Measurements from ENCODE around the gene SCYL2.

SCYL2 gene

DNA sequence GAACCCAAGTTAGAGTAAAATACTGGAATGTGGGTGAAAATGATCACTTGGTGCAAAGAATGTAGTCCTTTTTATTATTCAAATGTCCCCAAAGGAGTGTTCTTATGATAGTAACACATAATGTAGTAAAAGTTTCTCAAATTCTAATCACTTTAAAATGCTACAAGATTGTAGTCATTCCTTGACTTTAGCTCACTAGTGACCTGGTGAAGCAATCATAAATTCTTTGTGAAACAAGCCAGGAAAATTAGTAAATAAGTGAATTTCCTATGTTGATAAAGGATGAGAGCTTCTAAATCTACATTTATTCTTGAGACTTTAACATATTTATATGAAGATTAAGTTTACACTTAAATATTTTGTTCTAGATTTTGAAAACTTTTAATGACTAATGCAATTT is 59.2 kb downstream of the SCYL2 start:
- DNase-seq (ENCODE audit: low read depth, low spot score), result no peak
- POLR2A ChIA-PET, result no interaction called here
- TF ChIP-seq, protein P1, sequence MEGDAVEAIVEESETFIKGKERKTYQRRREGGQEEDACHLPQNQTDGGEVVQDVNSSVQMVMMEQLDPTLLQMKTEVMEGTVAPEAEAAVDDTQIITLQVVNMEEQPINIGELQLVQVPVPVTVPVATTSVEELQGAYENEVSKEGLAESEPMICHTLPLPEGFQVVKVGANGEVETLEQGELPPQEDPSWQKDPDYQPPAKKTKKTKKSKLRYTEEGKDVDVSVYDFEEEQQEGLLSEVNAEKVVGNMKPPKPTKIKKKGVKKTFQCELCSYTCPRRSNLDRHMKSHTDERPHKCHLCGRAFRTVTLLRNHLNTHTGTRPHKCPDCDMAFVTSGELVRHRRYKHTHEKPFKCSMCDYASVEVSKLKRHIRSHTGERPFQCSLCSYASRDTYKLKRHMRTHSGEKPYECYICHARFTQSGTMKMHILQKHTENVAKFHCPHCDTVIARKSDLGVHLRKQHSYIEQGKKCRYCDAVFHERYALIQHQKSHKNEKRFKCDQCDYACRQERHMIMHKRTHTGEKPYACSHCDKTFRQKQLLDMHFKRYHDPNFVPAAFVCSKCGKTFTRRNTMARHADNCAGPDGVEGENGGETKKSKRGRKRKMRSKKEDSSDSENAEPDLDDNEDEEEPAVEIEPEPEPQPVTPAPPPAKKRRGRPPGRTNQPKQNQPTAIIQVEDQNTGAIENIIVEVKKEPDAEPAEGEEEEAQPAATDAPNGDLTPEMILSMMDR (IDR thresholded peaks at IDR 0.05; ENCODE audit: insufficient read depth, low read length, missing control alignments), result no peak
- CTCF ChIA-PET, result interaction anchor here (0.9 to 1.6 kb wide), 3 partner anchors 9 to 228 kb away, joined by 3 to 5 read pairs (median 3); no protein-coding TSS in a partner anchor
- H3K4me3 ChIP-seq (ENCODE audit: low read depth, low read length), result no peak overlapping the region

GRCh38 chr12:100329800-100330199 is 62.8 kb downstream of the SCYL2 start:
- H3K4me3 ChIP-seq (ENCODE audit: low read depth, low read length), result no peak overlapping the region
- POLR2A ChIA-PET, result no interaction called here
- DNase-seq (ENCODE audit: low read depth, low spot score), result no peak
- CTCF ChIA-PET, result interaction anchor here (1.1 to 1.3 kb wide), 2 partner anchors 18 to 95 kb away, joined by 3 to 4 read pairs; no protein-coding TSS in a partner anchor
- TF ChIP-seq, protein P1 (IDR thresholded peaks at IDR 0.05; ENCODE audit: insufficient read depth, low read length, missing control alignments), result no peak

GRCh38 chr12:100331871-100332270 is 64.9 kb downstream of the SCYL2 start:
- ChIA-PET CTCF (interaction anchor here (1.4 kb wide), 1 partner anchor 9 kb away, joined by 4 read pairs; no protein-coding TSS in a partner anchor), POLR2A (no interaction called here)
- DNase-seq (ENCODE audit: low read depth, low spot score), result no peak
- H3K4me3 ChIP-seq (ENCODE audit: low read depth, low read length), result no peak overlapping the region
- TF ChIP-seq, protein P1 (IDR thresholded peaks at IDR 0.05; ENCODE audit: insufficient read depth, low read length, missing control alignments), result no peak

- CTCF ChIA-PET, result interaction anchor here (0.6 to 1.4 kb wide), 2 partner anchors 8 to 19 kb away, joined by 3 to 4 read pairs; no protein-coding TSS in a partner anchor
- DNase-seq (ENCODE audit: low read depth, low spot score), result no peak
- no peak overlapping the region for H3K4me3 ChIP-seq (ENCODE audit: low read depth, low read length)
- TF ChIP-seq, protein P1 (IDR thresholded peaks at IDR 0.05; ENCODE audit: insufficient read depth, low read length, missing control alignments), result no peak
- POLR2A ChIA-PET, result no interaction called here
Observed at GRCh38 chr12:100332852-100333251, 65.9 kb downstream of the SCYL2 start.

- DNase-seq (ENCODE audit: low read depth, low spot score), result no peak
- H3K4me3 ChIP-seq (ENCODE audit: low read depth, low read length), result no peak overlapping the region
- ChIA-PET CTCF (interaction anchor here (1.3 to 2.6 kb wide), 3 partner anchors 10 to 218 kb away, joined by 4 to 9 read pairs (median 7); no protein-coding TSS in a partner anchor), POLR2A (no interaction called here)
- TF ChIP-seq, protein P1 (IDR thresholded peaks at IDR 0.05; ENCODE audit: insufficient read depth, low read length, missing control alignments), result no peak
Observed at GRCh38 chr12:100337299-100337698, 70.3 kb downstream of the SCYL2 start.

DNA sequence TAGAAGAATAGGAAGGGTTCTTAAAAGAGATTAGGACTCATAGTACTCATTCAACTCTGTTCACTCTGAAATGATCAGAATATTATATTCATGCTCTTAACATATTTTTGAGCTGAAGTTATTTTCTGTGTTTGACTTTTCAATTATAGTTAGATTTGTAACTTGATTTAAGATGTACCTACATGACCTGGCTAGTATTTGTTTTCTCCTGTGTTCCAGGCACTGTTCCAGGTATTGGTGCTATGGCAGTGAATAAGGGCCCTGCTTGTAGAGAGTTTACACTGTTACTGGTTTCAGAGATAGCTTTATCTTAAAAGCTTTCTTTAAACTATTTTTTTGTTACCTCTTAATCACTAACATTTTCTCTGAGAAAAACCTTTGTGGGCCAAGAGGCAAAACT is 70.8 kb downstream of the SCYL2 start:
- no peak for DNase-seq (ENCODE audit: low read depth, low spot score)
- no peak overlapping the region for H3K4me3 ChIP-seq (ENCODE audit: low read depth, low read length)
- POLR2A ChIA-PET, result no interaction called here
- CTCF ChIA-PET, result interaction anchor here (1.3 to 2.6 kb wide), 3 partner anchors 9 to 217 kb away, joined by 4 to 9 read pairs (median 7); no protein-coding TSS in a partner anchor
- TF ChIP-seq, protein P1 (IDR thresholded peaks at IDR 0.05; ENCODE audit: insufficient read depth, low read length, missing control alignments), result no peak

Measured in AG04449 (cell line).